Neural cell (in vitro differentiated cells): Measurements from ENCODE around the gene MEGF11. TPM values are rescaled to one million over a fixed set of nuclear protein-coding genes. Genes with fewer than 3 reads are reported as not detected.

Experiments
- H2AFZ ChIP-seq: fragments of 200-600, 300-800 bp; sonication (generic), shearing (Covaris generic); 2 replicates; pipeline ENCODE4 v1.6.0; 2014; ENCODE audit warnings: low read depth, mild to moderate bottlenecking, antibody characterized with exemption, low read length, moderate library complexity
- H3F3A ChIP-seq: fragments of 200-600 bp; shearing (Covaris generic); 2 replicates; pipeline ENCODE4 v1.6.1; 2016; ENCODE audit warnings: mild to moderate bottlenecking, moderate library complexity, mixed read lengths, antibody characterized with exemption, low read length; ENCODE audit not compliant: insufficient read depth, poor library complexity, severe bottlenecking
- H3K27ac ChIP-seq: fragments of 200-600, 300-800 bp; sonication (generic), shearing (Covaris generic); 2 replicates; pipeline ENCODE4 v1.5.1; 2014; ENCODE audit warnings: mild to moderate bottlenecking, low read length, moderate library complexity
- H3K27me3 ChIP-seq: fragments of 300-800, 200-600 bp; sonication (generic), shearing (Covaris generic); 2 replicates; pipeline ENCODE4 v1.6.0; 2014; ENCODE audit warnings: mild to moderate bottlenecking, low read depth, low read length, moderate library complexity; ENCODE audit not compliant: insufficient read depth
- H3K36me3 ChIP-seq: fragments of 300-800, 200-600 bp; sonication (generic), shearing (Covaris generic); 2 replicates; pipeline ENCODE4 v1.5.1; 2014; ENCODE audit warnings: mild to moderate bottlenecking, antibody characterized with exemption, low read length, moderate library complexity; ENCODE audit not compliant: insufficient read depth
- H3K4me2 ChIP-seq: fragments of 300-800, 200-600 bp; sonication (generic), shearing (Covaris generic); 2 replicates; pipeline ENCODE4 v1.6.0; 2014; ENCODE audit warnings: mild to moderate bottlenecking, low read length
- H3K4me3 ChIP-seq: fragments of 300-800, 200-600 bp; sonication (generic), shearing (Covaris generic); 2 replicates; pipeline ENCODE4 v1.5.1; 2014; ENCODE audit warnings: mild to moderate bottlenecking, low read length, moderate library complexity
- H3K79me2 ChIP-seq: fragments of 200-600 bp; shearing (Covaris generic); replicated peaks from 2 replicates; pipeline ENCODE4 v1.6.0; 2014; ENCODE audit warnings: mild to moderate bottlenecking, low read length, moderate library complexity; ENCODE audit not compliant: insufficient read depth
- H3K9ac ChIP-seq: fragments of 300-800, 200-600 bp; sonication (generic), shearing (Covaris generic); 2 replicates; pipeline ENCODE4 v1.6.1; 2016; ENCODE audit warnings: mild to moderate bottlenecking, low read length, mixed read lengths
- H3K9me2 ChIP-seq: fragments of 200-600 bp; shearing (Covaris generic); 2 replicates; pipeline ENCODE4 v1.6.1; 2016; ENCODE audit warnings: mild to moderate bottlenecking, low read length, mixed read lengths; ENCODE audit not compliant: insufficient read depth
- H3K9me3 ChIP-seq: fragments of 200-600, 300-800 bp; sonication (generic), shearing (Covaris generic); 2 replicates; pipeline ENCODE4 v1.6.1; 2016; ENCODE audit warnings: mild to moderate bottlenecking, mixed run types, low read length, moderate library complexity, mixed read lengths
- H4K20me1 ChIP-seq: fragments of 200-600 bp; shearing (Covaris generic); 2 replicates; pipeline ENCODE4 v1.6.1; 2016; ENCODE audit warnings: mild to moderate bottlenecking, mixed run types; ENCODE audit not compliant: insufficient read depth
- CTCF ChIP-seq: fragments of 450-650 bp; IDR thresholded peaks from 2 replicates; pipeline ENCODE4 v1.5.1; 2014; ENCODE audit warnings: antibody characterized with exemption, mild to moderate bottlenecking, moderate library complexity; ENCODE audit not compliant: poor library complexity, severe bottlenecking
- EP300 ChIP-seq: fragments of 450-650 bp; conservative IDR thresholded peaks from 2 replicates; pipeline ENCODE4 v1.6.1; 2014; ENCODE audit warnings: antibody characterized with exemption, mild to moderate bottlenecking, moderate library complexity; ENCODE audit not compliant: poor library complexity, severe bottlenecking
- EZH2 ChIP-seq: fragments of 200-600, 300-800 bp; shearing (Covaris generic), sonication (generic); IDR thresholded peaks from 2 replicates; pipeline ENCODE4 v1.6.1; 2014; ENCODE audit warnings: antibody characterized with exemption, low read length, borderline replicate concordance, mild to moderate bottlenecking; ENCODE audit not compliant: insufficient read depth, poor library complexity, severe bottlenecking
- MXI1 ChIP-seq: fragments of 450-650 bp; conservative IDR thresholded peaks from 2 replicates; pipeline ENCODE4 v1.6.1; 2014; ENCODE audit warnings: antibody characterized with exemption, mild to moderate bottlenecking; ENCODE audit not compliant: poor library complexity, severe bottlenecking
- POLR2AphosphoS5 ChIP-seq: IDR thresholded peaks from 2 replicates; pipeline ENCODE4 v1.6.1; 2012
- RAD21 ChIP-seq: fragments of 450-650 bp; conservative IDR thresholded peaks from 2 replicates; pipeline ENCODE4 v1.6.1; 2014; ENCODE audit warnings: antibody characterized with exemption, mild to moderate bottlenecking, moderate library complexity
- SMC3 ChIP-seq: fragments of 450-650 bp; conservative IDR thresholded peaks from 2 replicates; pipeline ENCODE4 v1.6.1; 2014; ENCODE audit warnings: antibody characterized with exemption, mild to moderate bottlenecking, moderate library complexity; ENCODE audit not compliant: poor library complexity
- TAF1 ChIP-seq: IDR thresholded peaks from 2 replicates; pipeline ENCODE4 v1.6.1; 2012; ENCODE audit warnings: low read depth
- polyA plus RNA-seq: library from polyadenylated mRNA; depleted of rRNA; stranded (reverse); fragments of >200 nt; gene quantifications from 2 replicates; pipeline ENCODE4 v1.2.3, GENCODE V29; 2014
- TF ChIP-seq, protein P1 (sequence below): IDR thresholded peaks from 2 replicates; pipeline ENCODE4 v1.6.1; 2012; ENCODE audit warnings: borderline replicate concordance

The MEGF11 gene
- polyA plus RNA-seq, 1 donor from 2014 or later: 0.64 TPM

DNA sequence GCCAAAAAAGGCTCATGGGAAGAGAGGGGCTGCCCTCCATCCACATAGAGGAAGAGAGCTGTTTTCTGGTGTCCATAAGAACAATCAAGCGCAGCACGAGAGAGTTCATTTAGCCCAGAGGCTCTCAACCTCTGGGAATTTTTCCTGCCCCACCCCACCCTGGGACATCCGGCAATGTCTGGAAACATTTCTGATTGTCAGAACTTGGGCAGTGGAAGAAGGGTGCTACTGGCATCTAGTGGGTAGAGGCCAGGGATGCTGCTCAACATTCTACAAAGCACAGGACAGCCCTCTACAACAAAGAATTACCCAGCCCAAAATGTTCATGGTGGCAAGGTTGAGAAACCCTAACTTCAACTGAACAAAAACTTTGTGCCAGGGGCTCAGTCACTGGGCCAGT, 291.4 kb downstream of the MEGF11 start:
- Histone ChIP-seq H2AFZ (no peak overlapping the region), H3K36me3 (no peaks in the 10 kb centered on the region), H3K9ac (no peak overlapping the region), H3K9me2 (no peaks in the 10 kb centered on the region), H4K20me1 (no peaks in the 10 kb centered on the region), H3K4me2 (no peak overlapping the region), H3K4me3 (no peak overlapping the region), H3K27me3 (no peaks in the 10 kb centered on the region), H3F3A (no peaks in the 10 kb centered on the region), H3K9me3 (no peaks in the 10 kb centered on the region), H3K79me2 (no peaks in the 10 kb centered on the region), H3K27ac (no peak overlapping the region)
- TF ChIP-seq TAF1: no peak
- TF ChIP-seq EP300: no peak
- TF ChIP-seq CTCF: no peak
- TF ChIP-seq, protein P1, sequence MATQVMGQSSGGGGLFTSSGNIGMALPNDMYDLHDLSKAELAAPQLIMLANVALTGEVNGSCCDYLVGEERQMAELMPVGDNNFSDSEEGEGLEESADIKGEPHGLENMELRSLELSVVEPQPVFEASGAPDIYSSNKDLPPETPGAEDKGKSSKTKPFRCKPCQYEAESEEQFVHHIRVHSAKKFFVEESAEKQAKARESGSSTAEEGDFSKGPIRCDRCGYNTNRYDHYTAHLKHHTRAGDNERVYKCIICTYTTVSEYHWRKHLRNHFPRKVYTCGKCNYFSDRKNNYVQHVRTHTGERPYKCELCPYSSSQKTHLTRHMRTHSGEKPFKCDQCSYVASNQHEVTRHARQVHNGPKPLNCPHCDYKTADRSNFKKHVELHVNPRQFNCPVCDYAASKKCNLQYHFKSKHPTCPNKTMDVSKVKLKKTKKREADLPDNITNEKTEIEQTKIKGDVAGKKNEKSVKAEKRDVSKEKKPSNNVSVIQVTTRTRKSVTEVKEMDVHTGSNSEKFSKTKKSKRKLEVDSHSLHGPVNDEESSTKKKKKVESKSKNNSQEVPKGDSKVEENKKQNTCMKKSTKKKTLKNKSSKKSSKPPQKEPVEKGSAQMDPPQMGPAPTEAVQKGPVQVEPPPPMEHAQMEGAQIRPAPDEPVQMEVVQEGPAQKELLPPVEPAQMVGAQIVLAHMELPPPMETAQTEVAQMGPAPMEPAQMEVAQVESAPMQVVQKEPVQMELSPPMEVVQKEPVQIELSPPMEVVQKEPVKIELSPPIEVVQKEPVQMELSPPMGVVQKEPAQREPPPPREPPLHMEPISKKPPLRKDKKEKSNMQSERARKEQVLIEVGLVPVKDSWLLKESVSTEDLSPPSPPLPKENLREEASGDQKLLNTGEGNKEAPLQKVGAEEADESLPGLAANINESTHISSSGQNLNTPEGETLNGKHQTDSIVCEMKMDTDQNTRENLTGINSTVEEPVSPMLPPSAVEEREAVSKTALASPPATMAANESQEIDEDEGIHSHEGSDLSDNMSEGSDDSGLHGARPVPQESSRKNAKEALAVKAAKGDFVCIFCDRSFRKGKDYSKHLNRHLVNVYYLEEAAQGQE: no peak
- TF ChIP-seq RAD21: no peak
- TF ChIP-seq SMC3: no peak
- TF ChIP-seq POLR2AphosphoS5: no peak
- no peak for TF ChIP-seq EZH2
- TF ChIP-seq MXI1: no peak

GRCh38 chr15:65960586-65960985, 293.0 kb downstream of the MEGF11 start:
- Histone ChIP-seq H3K9me2 (no peaks in the 10 kb centered on the region), H3K9ac (no peak overlapping the region), H4K20me1 (no peaks in the 10 kb centered on the region), H3K4me3 (no peak overlapping the region), H2AFZ (no peak overlapping the region), H3K36me3 (no peaks in the 10 kb centered on the region), H3K9me3 (no peaks in the 10 kb centered on the region), H3K27me3 (no peaks in the 10 kb centered on the region), H3F3A (no peaks in the 10 kb centered on the region), H3K27ac (no peak overlapping the region), H3K79me2 (no peaks in the 10 kb centered on the region), H3K4me2 (no peak overlapping the region)
- TF ChIP-seq SMC3 (no peak), TAF1 (no peak), RAD21 (no peak), CTCF (no peak), MXI1 (no peak), POLR2AphosphoS5 (no peak), EZH2 (no peak), EP300 (no peak)
- TF ChIP-seq, protein P1: no peak
